H9 (cell line): ENCODE results near the gene FAM210B. TPM values are rescaled to one million over a fixed set of nuclear protein-coding genes. Genes with fewer than 3 reads are reported as not detected.

Experiments used
- DNase-seq: peaks from one replicate; pipeline ENCODE4 v3.0.0-alpha.2; 2017
- H2AFZ ChIP-seq: one replicate; pipeline ENCODE4 v1.6.1; 2013; ENCODE audit warnings: mild to moderate bottlenecking, low read length, control low read depth, moderate library complexity
- H2AK5ac ChIP-seq: 2 replicates; pipeline ENCODE4 v1.6.1; 2013; ENCODE audit warnings: low read length, control low read depth, mixed read lengths; ENCODE audit not compliant: insufficient read length
- H2BK120ac ChIP-seq: one replicate; pipeline ENCODE4 v1.6.1; 2013; ENCODE audit warnings: low read depth, mild to moderate bottlenecking, low read length, control low read depth, inconsistent platforms; ENCODE audit not compliant: poor library complexity, severe bottlenecking
- H2BK12ac ChIP-seq: 2 replicates; pipeline ENCODE4 v1.6.1; 2013; ENCODE audit warnings: low read length, control low read depth, mixed read lengths, low read depth; ENCODE audit not compliant: insufficient read length
- H2BK15ac ChIP-seq: 2 replicates; pipeline ENCODE4 v1.6.1; 2013; ENCODE audit warnings: low read depth, low read length, control low read depth
- H2BK20ac ChIP-seq: one replicate; pipeline ENCODE4 v1.6.1; 2013; ENCODE audit warnings: low read depth, mild to moderate bottlenecking, low read length, control low read depth, inconsistent platforms; ENCODE audit not compliant: poor library complexity, severe bottlenecking
- H2BK5ac ChIP-seq: 2 replicates; pipeline ENCODE4 v1.6.1; 2013; ENCODE audit warnings: low read length, control low read depth, mixed read lengths; ENCODE audit not compliant: insufficient read length
- H3K14ac ChIP-seq: 2 replicates; pipeline ENCODE4 v1.6.1; 2013; ENCODE audit warnings: low read length, control low read depth; ENCODE audit not compliant: insufficient read depth
- H3K18ac ChIP-seq: 2 replicates; pipeline ENCODE4 v1.6.1; 2013; ENCODE audit warnings: low read depth, mild to moderate bottlenecking, mixed read lengths, low read length, control low read depth; ENCODE audit not compliant: insufficient read length
- H3K23ac ChIP-seq: 2 replicates; pipeline ENCODE4 v1.6.1; 2013; ENCODE audit warnings: low read length, control low read depth, mixed read lengths, low read depth; ENCODE audit not compliant: insufficient read length
- H3K23me2 ChIP-seq: 2 replicates; pipeline ENCODE4 v1.6.1; 2013; ENCODE audit warnings: low read depth, mild to moderate bottlenecking, mixed read lengths, low read length, control low read depth; ENCODE audit not compliant: insufficient read length, poor library complexity, severe bottlenecking
- H3K27ac ChIP-seq: 2 replicates; pipeline ENCODE4 v1.5.1; 2013; ENCODE audit warnings: low read length, control low read depth, mixed read lengths, low read depth; ENCODE audit not compliant: insufficient read length
- H3K27me3 ChIP-seq: 2 replicates; pipeline ENCODE4 v1.6.1; 2013; ENCODE audit warnings: low read length, control low read depth, inconsistent platforms; ENCODE audit not compliant: insufficient read depth
- H3K4ac ChIP-seq: 2 replicates; pipeline ENCODE4 v1.6.1; 2013; ENCODE audit warnings: low read depth, mild to moderate bottlenecking, control low read depth, inconsistent platforms, low read length, moderate library complexity
- H3K4me1 ChIP-seq: 2 replicates; pipeline ENCODE4 v1.6.1; 2013; ENCODE audit warnings: low read length, control low read depth, inconsistent platforms; ENCODE audit not compliant: insufficient read depth
- H3K4me2 ChIP-seq: 2 replicates; pipeline ENCODE4 v1.6.1; 2013; ENCODE audit warnings: low read length, control low read depth, mixed read lengths; ENCODE audit not compliant: insufficient read length, insufficient read depth
- H3K56ac ChIP-seq: 2 replicates; pipeline ENCODE4 v1.6.1; 2013; ENCODE audit warnings: low read depth, mild to moderate bottlenecking, mixed read lengths, low read length, control low read depth; ENCODE audit not compliant: insufficient read length
- H3K79me1 ChIP-seq: 2 replicates; pipeline ENCODE4 v1.6.1; 2013; ENCODE audit warnings: low read depth, mild to moderate bottlenecking, moderate library complexity, low read length, control low read depth, inconsistent platforms; ENCODE audit not compliant: insufficient read depth, poor library complexity, severe bottlenecking
- H3K79me2 ChIP-seq: 2 replicates; pipeline ENCODE4 v1.6.1; 2013; ENCODE audit warnings: low read length, control low read depth, inconsistent platforms; ENCODE audit not compliant: insufficient read depth
- H3K9ac ChIP-seq: 2 replicates; pipeline ENCODE4 v1.6.1; 2013; ENCODE audit warnings: low read length, control low read depth, mixed read lengths; ENCODE audit not compliant: insufficient read length; ENCODE audit errors: extremely low read depth
- H3K9me3 ChIP-seq: one replicate; pipeline ENCODE4 v1.6.1; 2013; ENCODE audit warnings: low read depth, low read length, inconsistent platforms; ENCODE audit not compliant: control insufficient read depth
- H3T11ph ChIP-seq: one replicate; pipeline ENCODE4 v1.6.1; 2013; ENCODE audit warnings: mild to moderate bottlenecking, low read length, control low read depth, inconsistent platforms
- H4K20me1 ChIP-seq: one replicate; pipeline ENCODE4 v1.6.1; 2013; ENCODE audit not compliant: control insufficient read depth, insufficient read length, insufficient read depth
- H4K5ac ChIP-seq: 2 replicates; pipeline ENCODE4 v1.6.1; 2013; ENCODE audit warnings: low read depth, mild to moderate bottlenecking, mixed read lengths, low read length, control low read depth; ENCODE audit not compliant: insufficient read length
- H4K8ac ChIP-seq: replicated peaks from 2 replicates; pipeline ENCODE4 v1.6.1; 2013; ENCODE audit warnings: low read length, control low read depth, mixed read lengths, low read depth; ENCODE audit not compliant: insufficient read length
- H4K91ac ChIP-seq: 2 replicates; pipeline ENCODE4 v1.6.1; 2013; ENCODE audit warnings: low read depth, mild to moderate bottlenecking, moderate library complexity, mixed read lengths, low read length, control low read depth; ENCODE audit not compliant: insufficient read length
- H3K27ac Mint-ChIP-seq, 3 experiments: 2 replicates in 2 of 3; 3 replicates in 1 of 3; pipeline ENCODE4 v1.8.0; 2020 to 2021; ENCODE audit warnings: mixed read lengths in 3 of 3, mild to moderate bottlenecking in 1 of 3, moderate library complexity in 1 of 3
- H3K27me3 Mint-ChIP-seq: 2 replicates; pipeline ENCODE4 v1.8.0; 2021; ENCODE audit warnings: low read depth, mild to moderate bottlenecking, moderate library complexity, mixed read lengths
- H3K36me3 Mint-ChIP-seq, 3 experiments: 2 replicates in 2 of 3; 3 replicates in 1 of 3; pipeline ENCODE4 v1.8.0; 2020 to 2021; ENCODE audit warnings: low read depth in 3 of 3, mixed read lengths in 3 of 3; ENCODE audit not compliant: insufficient read depth in 1 of 3
- H3K4me1 Mint-ChIP-seq, 2 experiments: 2 replicates each; pipeline ENCODE4 v1.8.0; 2020; ENCODE audit warnings: mixed read lengths in 2 of 2
- H3K4me3 Mint-ChIP-seq, 2 experiments: 2 replicates in 1 of 2; 3 replicates in 1 of 2; pipeline ENCODE4 v1.8.0; 2020 to 2021; ENCODE audit warnings: mild to moderate bottlenecking in 2 of 2, mixed read lengths in 2 of 2, moderate library complexity in 1 of 2
- H3K9me3 Mint-ChIP-seq, 2 experiments: 2 replicates in 1 of 2; 3 replicates in 1 of 2; pipeline ENCODE4 v1.8.0; 2020; ENCODE audit warnings: mild to moderate bottlenecking in 2 of 2, mixed read lengths in 2 of 2, moderate library complexity in 1 of 2
- CTCF ChIP-seq: fragments of 200-600 bp; sonication (generic); conservative IDR thresholded peaks from 3 replicates; pipeline ENCODE4 v1.8.0; 2021; ENCODE audit warnings: antibody characterized with exemption, mild to moderate bottlenecking
- WGBS: extraction: QIAGEN DNeasy Blood & Tissue Kit; methylation state at CpG from one replicate; pipeline ENCODE4 v1.1.7; 2013; ENCODE audit warnings: missing lambda C conversion rate, low lambda C conversion rate, mixed read lengths; ENCODE audit not compliant: insufficient read length; ENCODE audit errors: extremely low coverage; 5-methylcytosine and 5-hydroxymethylcytosine counted together
- total RNA-seq: library from RNA; stranded (reverse); gene quantifications from 2 replicates; pipeline ENCODE4 v1.2.1, GENCODE V29; 2021

Gene FAM210B
- total RNA-seq, 1 experiment from 2014 or later: 24.2 TPM

GRCh38 chr20:56352345-56353055 lies 6.3 kb upstream of the FAM210B start:
- Histone ChIP-seq H4K8ac (no peak overlapping the region), H2AK5ac (no peak overlapping the region), H2AFZ (no peak overlapping the region), H3K27me3 (peaks cover 10% of the 10 kb centered on the region; the same call in 1 of the 2 replicates), H3K79me1 (no peaks in the 10 kb centered on the region), H2BK12ac (no peak overlapping the region), H3K4ac (no peak overlapping the region), H4K5ac (no peak overlapping the region), H3K14ac (no peak overlapping the region), H3K56ac (no peak overlapping the region), H3K9ac (no peak overlapping the region), H3K9me3 (no peaks in the 10 kb centered on the region), H4K20me1 (no peaks in the 10 kb centered on the region), H3K27ac (no peak overlapping the region), H2BK120ac (no peak overlapping the region), H2BK20ac (no peak overlapping the region), H3K18ac (no peak overlapping the region), H3K4me1 (peaks cover 4% of the 10 kb centered on the region), H3K23me2 (no peaks in the 10 kb centered on the region), H3K4me2 (no peak overlapping the region), H3K23ac (no peak overlapping the region), H2BK15ac (no peak overlapping the region), H4K91ac (no peak overlapping the region), H3K79me2 (no peaks in the 10 kb centered on the region), H2BK5ac (no peak overlapping the region), H3T11ph (no peak overlapping the region)
- WGBS: no CpG with 5 or more reads among the region's 5 CpGs
- no peak for TF ChIP-seq CTCF
- no peaks in the 10 kb centered on the region; a peak in 1 of 7 replicates for H3K36me3 Mint-ChIP-seq
- peaks cover 15% of the 10 kb centered on the region in 2 experiments for H3K4me1 Mint-ChIP-seq
- H3K27me3 Mint-ChIP-seq: peaks cover 58% of the 10 kb centered on the region
- no peak overlapping the region for H3K4me3 Mint-ChIP-seq
- no peak for DNase-seq
- no peaks in the 10 kb centered on the region for H3K9me3 Mint-ChIP-seq
- no peak overlapping the region for H3K27ac Mint-ChIP-seq
